Hematopoietic multipotent progenitor cell treated with erythropoietin and hydrocortisone succinate and interleukin-3 and kit ligand, for 6 days (in vitro differentiated cells): Measurements from ENCODE around the gene LIPE.
"Not testable (repeated sequence)": the region's sequence is repeated elsewhere in the genome, so short reads cannot be mapped to it uniquely, and the experiment has no call there.

ENCODE experiments used
- DNase-seq: peaks from one replicate; pipeline ENCODE4 v3.0.0-alpha.2; 2015

LIPE gene

DNA sequence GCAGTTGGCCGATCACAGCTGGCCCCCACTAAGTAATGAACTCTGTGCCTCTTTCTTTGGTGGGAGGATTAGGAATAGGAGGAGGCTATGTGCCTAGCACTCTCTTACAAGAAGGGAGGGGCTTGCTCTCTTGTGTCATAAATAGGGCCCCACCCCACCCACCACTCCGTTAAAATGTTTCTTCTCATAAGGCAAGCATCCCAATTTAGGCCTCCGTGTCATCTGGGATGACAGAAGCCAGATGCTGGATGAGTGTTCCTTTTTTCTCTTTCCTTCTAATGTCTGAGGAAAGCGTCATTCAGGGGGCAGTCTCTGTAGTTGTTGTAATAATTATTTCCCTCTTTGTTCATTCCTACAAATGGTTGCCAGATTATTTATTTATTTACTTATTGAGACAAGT is at the start of gene LIPE:
Gene LIPE (minus strand): TSS at position 76 of the 400 bp plus-strand sequence. CDS start 239 bp downstream, outside the sequence.
- no peak for DNase-seq

DNA sequence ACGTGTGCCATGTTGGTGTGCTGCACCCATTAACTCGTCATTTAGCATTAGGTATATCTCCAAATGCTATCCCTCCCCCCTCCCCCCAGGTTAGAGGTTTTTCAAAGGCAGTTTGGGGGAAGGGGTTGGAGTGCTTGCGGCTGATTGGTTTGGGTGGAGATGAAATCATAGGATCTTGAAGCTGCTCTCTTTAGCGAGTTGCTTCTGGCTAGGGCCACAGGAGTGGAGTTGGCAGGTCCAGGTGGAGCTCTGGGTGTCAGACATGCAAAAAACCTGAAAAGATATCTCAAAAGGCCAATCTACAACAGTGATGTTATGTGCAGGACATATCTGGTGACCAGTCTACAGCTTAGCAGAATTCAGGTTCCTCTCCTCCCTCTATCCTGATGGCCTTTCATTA is 48.2 kb upstream of the LIPE start:
- no peak for DNase-seq

- no peak for DNase-seq
Observed at GRCh38 chr19:42474743-42475142, 47.6 kb upstream of the LIPE start.

GRCh38 chr19:42473686-42474085 is 46.5 kb upstream of the LIPE start:
- DNase-seq: no peak

DNA sequence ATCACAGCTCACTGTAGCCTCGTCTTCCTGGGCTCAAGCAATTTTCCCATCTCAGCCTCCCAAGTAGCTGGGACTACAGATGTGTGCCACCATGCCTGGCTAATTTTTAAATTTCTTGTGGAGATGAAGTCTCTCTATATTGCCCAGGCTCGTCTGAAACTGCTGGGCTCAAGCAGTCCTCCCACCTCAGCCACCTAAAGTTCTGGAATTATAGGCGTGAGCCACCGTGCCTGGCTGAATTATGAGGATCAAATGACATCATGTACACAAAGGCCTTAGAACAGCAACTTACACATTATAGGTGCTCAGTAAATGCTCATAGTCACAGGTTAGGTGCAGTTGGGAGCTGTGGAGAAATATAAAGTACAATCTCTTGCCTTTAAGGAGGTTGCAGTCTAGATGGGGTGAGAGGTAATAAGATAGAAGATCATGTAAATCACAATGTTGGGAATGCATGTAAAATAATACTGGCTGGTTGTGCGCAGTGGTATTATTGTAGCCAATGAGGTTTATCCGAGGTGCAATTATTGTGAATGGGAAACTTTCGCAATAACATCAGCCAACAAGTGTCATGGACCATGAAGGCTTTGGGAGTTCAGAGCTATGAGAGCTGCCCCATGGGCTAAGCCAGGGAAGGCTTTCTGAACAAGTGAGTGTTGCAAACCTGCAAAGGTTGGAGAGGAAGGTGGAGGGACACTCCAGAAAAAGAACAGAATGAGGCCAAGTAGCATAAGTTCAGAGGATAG is 45.4 kb upstream of the LIPE start:
- no peak for DNase-seq

- no peak for DNase-seq
Observed at GRCh38 chr19:42471554-42472249, 44.5 kb upstream of the LIPE start.

DNA sequence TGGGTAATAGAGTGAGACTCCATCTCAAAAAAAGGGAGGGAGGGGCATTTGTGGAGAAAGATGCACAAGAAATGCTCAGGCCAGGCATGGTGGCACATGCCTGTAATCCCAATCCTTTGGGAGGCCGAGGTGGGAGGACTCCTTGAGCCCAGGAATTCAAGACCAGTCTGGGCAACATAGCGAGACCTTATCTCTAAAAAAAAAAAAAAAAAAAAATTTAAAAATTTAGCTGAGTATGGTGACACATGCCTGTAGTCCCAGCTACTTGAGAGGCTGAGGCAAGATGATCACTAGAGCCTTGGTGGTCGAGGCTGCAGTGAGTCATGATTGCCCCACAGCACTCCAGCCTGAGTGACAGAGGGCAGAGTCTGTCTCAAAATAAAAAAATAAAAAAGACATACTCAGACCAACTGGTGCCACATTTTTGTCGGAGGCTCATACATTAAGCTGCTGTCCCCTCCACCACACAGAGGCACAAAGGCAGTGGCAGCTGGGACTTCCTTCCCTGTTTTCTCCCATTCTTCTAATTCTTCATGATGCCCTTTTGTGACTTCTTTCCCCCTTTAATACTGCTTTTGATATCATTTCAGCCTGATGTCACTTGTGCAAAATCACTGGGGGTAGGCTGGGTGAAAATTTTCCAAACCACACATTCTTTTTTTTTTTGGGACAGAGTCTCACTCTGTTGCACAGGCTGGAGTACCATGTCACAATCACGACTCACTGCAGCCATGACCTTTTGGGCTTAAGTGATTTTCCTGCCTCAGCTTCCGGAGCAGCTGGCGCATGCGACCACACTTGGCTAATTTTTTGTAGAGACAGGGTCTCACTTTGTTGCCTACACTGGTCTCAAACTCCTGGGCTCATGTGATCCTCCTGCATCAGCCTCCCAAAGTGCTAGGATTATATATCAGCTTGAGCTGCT is 42.4 kb upstream of the LIPE start:
- no peak for DNase-seq

GRCh38 chr19:42468273-42468796 is 41.1 kb upstream of the LIPE start:
- DNase-seq: no peak

GRCh38 chr19:42467183-42467760 is 40.1 kb upstream of the LIPE start:
- no peak for DNase-seq

DNA sequence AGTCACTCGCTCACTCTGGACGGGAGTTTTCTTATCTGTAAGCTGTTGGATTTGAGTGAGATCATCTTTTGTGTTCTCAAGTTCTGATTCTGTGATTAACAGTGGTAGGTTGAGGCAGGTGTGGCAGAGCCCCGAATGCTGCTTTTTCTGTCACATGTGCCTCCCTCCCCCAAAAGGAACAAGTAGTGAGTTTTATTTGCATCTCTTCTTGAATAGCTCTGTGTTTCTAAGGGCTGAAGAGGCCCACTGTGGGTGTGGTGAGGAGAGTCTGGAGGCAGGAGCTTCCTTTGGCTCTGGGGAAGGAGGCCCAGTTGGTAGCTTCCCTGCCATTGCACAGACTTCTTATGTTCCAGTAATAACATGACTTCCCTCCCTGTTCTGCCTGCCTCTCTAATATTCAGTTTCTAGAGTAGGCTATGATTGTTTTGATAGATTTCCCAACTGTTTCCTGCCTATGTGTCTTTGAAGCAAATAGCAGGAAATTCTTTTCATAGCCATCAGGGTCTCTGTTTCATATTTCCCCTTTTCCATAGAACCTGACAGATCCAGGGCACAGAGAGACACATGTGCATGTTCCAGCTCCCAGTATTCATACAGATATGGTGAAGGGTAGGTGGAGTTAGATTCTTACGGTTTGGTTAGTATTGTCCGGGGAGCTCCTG is 39.5 kb upstream of the LIPE start:
- no peak for DNase-seq

DNA sequence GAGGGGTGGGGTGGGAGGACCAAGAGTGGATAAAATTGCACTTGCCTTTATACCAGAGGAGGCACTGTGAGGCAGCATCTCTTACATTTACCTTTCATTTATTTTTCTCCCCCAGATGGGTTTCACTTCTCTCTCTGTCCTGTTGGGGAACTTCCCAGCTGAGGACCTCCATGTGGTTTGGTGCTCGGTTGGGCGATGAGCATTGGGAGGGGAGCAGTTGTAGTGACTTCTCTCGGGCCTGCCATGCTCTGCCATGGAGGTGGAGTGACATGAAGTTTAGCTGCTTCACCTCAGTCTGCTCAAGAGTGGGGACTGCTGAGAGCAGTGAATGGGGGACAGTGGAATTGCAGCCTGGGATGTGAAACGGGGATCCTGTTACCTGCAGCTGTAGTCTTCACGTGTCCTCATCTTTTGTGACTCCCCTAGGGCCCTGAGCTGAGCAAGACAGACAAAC is 38.7 kb upstream of the LIPE start:
- no peak for DNase-seq

- no peak for DNase-seq
Observed at GRCh38 chr19:42461700-42462324, 34.6 kb upstream of the LIPE start.

- not testable (repeated sequence) for DNase-seq
Observed at GRCh38 chr19:42461231-42461630, 34.0 kb upstream of the LIPE start.

DNA sequence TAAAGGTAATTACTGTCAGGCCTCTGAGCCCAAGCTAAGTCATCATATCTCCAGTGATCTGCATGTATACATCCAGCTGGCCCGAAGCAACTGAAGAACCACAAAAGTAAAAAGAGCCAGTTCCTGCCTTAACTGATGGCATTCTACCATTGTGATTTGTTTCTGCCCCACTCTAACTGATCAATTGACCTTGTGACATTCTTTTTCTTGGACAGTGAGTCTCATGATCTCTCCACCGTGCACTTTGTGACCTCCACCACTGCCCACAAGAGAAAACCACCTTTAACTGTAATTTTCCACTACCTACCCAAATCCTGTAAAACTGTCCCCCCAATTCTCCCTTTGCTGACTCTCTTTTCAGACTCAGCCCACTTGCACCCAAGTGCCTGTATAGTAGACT is 32.7 kb upstream of the LIPE start:
- no peak for DNase-seq

DNA sequence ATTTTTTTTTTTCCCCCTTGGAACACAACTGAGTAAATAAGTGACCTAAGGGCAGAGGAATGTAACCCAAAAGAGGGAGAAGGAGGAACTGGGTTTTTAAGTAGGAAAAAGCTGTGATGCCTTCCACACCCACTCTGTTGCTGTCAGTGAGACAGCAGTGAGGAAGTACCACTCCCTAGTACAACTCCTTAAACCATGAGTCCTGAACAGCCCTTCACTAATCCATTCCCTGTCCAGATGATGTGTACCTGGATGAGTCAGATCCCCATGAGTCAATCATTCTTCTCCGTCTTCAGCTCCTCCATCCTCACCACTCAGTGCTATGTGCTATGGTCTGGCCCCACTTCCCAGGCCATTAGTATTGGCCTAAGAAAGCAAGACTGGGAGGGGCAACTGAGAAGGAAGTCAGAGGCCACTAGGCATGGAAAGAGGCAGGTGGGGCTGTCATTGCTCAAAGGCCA is 28.5 kb upstream of the LIPE start:
- DNase-seq: no peak

DNA sequence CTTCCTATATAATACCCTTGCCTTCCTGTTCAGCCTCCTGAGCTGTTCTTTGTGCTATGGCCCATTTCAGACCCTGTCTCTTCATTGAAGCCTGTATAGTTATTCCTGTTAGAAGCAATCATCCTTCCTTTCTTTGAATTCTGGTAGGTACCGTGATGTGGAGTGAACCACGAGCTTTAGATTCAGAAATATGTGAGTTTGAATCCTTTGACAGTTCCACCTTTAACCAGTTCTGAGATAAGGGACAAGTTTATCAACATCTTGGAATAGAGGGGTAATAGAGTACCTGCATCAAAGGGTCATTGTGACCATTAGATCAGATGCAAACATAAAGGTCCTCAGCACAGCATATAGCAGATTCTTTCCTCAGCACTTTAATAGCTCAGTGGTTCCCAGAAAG is 27.9 kb upstream of the LIPE start:
- no peak for DNase-seq

- peak; percentile 41 for DNase-seq
Observed at GRCh38 chr19:42452590-42452989, 25.4 kb upstream of the LIPE start.

DNA sequence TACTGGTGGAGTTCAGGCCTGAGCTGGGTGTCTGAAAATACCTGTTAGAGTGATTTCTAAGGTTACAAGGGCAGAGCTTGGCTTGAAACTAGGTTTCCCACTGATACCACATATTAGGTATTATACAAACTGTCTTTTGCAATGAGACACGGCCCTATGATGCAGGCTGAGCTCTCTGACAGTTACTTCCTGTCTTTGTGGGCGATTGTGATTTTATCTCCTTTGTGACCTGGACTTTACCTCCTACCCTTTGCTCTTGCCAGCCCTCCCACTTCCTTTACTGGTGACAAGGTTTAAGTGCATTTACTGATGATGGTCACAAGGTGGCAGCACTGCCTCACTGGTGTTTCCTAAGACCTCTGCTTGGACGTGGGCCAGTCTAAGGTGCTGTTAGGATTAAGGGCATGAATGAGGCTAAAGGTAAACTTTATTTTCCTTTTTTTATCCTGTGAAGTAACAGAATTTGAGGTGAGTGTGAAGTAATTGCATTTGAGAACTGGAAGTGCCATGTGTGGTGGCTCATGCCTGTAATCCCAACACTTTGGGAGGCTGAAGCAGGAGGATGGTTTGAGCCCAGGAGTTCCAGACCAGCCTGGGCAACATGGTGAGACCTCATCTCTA is 23.2 kb upstream of the LIPE start:
- DNase-seq: peak; percentile 94

DNA sequence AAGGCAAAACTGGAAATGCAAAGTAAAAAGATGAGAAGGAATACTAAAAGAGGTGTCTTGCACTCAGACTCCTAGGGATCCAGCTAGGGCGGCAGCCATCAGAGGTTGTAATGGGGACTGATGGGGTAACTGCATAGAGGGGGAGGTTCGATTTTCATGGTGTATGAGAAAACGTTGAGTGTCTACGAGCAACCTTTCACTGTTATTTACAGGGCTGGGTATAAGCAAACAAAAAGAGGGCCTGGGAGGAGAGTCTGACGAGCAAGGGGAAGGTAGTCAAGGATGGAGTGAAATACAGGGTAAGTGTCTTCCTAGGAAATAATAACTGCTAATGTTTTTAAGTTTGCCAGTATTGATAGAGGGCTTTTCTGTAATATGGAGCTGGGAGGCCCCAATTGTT is 21.1 kb upstream of the LIPE start:
- DNase-seq: not testable (repeated sequence)

- no peak for DNase-seq
Observed at GRCh38 chr19:42445948-42446347, 18.8 kb upstream of the LIPE start.

- DNase-seq: no peak
Observed at GRCh38 chr19:42443944-42444398, 16.8 kb upstream of the LIPE start.
